ENCODE results near the gene UNC5B. TPM values are rescaled to one million over a fixed set of nuclear protein-coding genes. Genes with fewer than 3 reads are reported as not detected.

UNC5B gene
- total RNA-seq, 1 donor = 0.10 TPM

- no peaks in the 10 kb centered on the region for H3K9me3 ChIP-seq (ENCODE audit: low read depth, low read length)
Observed at GRCh38 chr10:71351628-71352319, 139.4 kb downstream of the UNC5B start.

More at GRCh38 chr10:71351628-71352319, 139.4 kb downstream of the UNC5B start:
- peaks cover 23% of the 10 kb centered on the region for H3K4me1 ChIP-seq (ENCODE audit: insufficient read depth, low read length)
- no peaks in the 10 kb centered on the region for H3K27me3 ChIP-seq (ENCODE audit: insufficient read depth, low read length)
- H3K4me3 ChIP-seq (ENCODE audit: low read length) = no peak overlapping the region

Other genes with a start within 250 kb of the UNC5B start
- 2.6 TPM for gene SLC29A3, start 106.7 kb downstream of the UNC5B start, total RNA-seq
- 5.0 TPM for gene CDH23, start 184.3 kb downstream of the UNC5B start, total RNA-seq

Measured in mononuclear cell (primary cell).